OCI-LY1 (cell line): ENCODE data around the gene EXOC1L.

Experiments used
- H2AFZ ChIP-seq: fragments of 200-600 bp; sonication (generic), shearing (Covaris generic); 2 replicates; pipeline ENCODE4 v1.6.0; 2014; ENCODE audit warnings: antibody characterized with exemption, mild to moderate bottlenecking, low read length
- H3F3A ChIP-seq: fragments of 200-600 bp; sonication (generic), shearing (Covaris generic); 2 replicates; pipeline ENCODE4 v1.6.0; 2014; ENCODE audit warnings: mild to moderate bottlenecking, antibody characterized with exemption, low read length, moderate library complexity; ENCODE audit not compliant: insufficient read depth
- H3K27ac ChIP-seq: fragments of 200-600 bp; sonication (generic); 2 replicates; pipeline ENCODE4 v1.5.1; 2014; ENCODE audit warnings: low read length, mixed run types, mild to moderate bottlenecking, low read depth; ENCODE audit not compliant: poor library complexity, severe bottlenecking
- H3K27me3 ChIP-seq: fragments of 200-600 bp; sonication (generic); 2 replicates; pipeline ENCODE4 v1.6.0; 2014; ENCODE audit warnings: antibody characterized with exemption, mild to moderate bottlenecking, low read length, moderate library complexity; ENCODE audit not compliant: insufficient read depth
- H3K36me3 ChIP-seq: fragments of 200-600 bp; sonication (generic); 2 replicates; pipeline ENCODE4 v1.6.1; 2014; ENCODE audit warnings: mild to moderate bottlenecking, antibody characterized with exemption, low read length, moderate library complexity, mixed read lengths; ENCODE audit not compliant: insufficient read depth
- H3K4me1 ChIP-seq: fragments of 200-600 bp; sonication (generic); 2 replicates; pipeline ENCODE4 v1.5.1; 2014; ENCODE audit warnings: mild to moderate bottlenecking, low read length, moderate library complexity; ENCODE audit not compliant: insufficient read depth, severe bottlenecking
- H3K4me2 ChIP-seq: fragments of 200-600 bp; sonication (generic), shearing (Covaris generic); 2 replicates; pipeline ENCODE4 v1.6.1; 2014; ENCODE audit warnings: low read length
- H3K4me3 ChIP-seq: fragments of 200-600 bp; sonication (generic); 2 replicates; pipeline ENCODE4 v1.5.1; 2014; ENCODE audit warnings: low read length, low read depth, mild to moderate bottlenecking, mixed read lengths; ENCODE audit not compliant: poor library complexity, severe bottlenecking
- H3K79me2 ChIP-seq: fragments of 200-600 bp; shearing (Covaris generic); 2 replicates; pipeline ENCODE4 v1.6.1; 2016; ENCODE audit warnings: mixed run types, low read length, mixed read lengths; ENCODE audit not compliant: insufficient read depth
- H3K9ac ChIP-seq: fragments of 200-600 bp; sonication (generic), shearing (Covaris generic); 2 replicates; pipeline ENCODE4 v1.6.1; 2014; ENCODE audit warnings: mild to moderate bottlenecking, low read length, mixed read lengths
- H3K9me2 ChIP-seq: fragments of 200-600 bp; sonication (generic), shearing (Covaris generic); 2 replicates; pipeline ENCODE4 v1.6.1; 2014; ENCODE audit warnings: low read depth, mild to moderate bottlenecking, low read length, mixed read lengths
- H3K9me3 ChIP-seq: fragments of 200-600 bp; shearing (Covaris generic); 2 replicates; pipeline ENCODE4 v1.6.1; 2014; ENCODE audit warnings: low read length, mixed read lengths
- H4K20me1 ChIP-seq: fragments of 200-600 bp; sonication (generic), shearing (Covaris generic); 2 replicates; pipeline ENCODE4 v1.6.0; 2016; ENCODE audit warnings: mild to moderate bottlenecking, low read length; ENCODE audit not compliant: insufficient read depth
- CTCF ChIP-seq: fragments of 200-600 bp; sonication (generic), shearing (Covaris generic); IDR thresholded peaks from 2 replicates; pipeline ENCODE4 v1.5.1; 2017; ENCODE audit warnings: mild to moderate bottlenecking, antibody characterized with exemption, low read length, moderate library complexity, mixed read lengths
- EZH2 ChIP-seq: fragments of 200-600 bp; sonication (generic), shearing (Covaris generic); IDR thresholded peaks from 2 replicates; pipeline ENCODE4 v1.8.0; 2017; ENCODE audit warnings: borderline replicate concordance, mixed run types, mild to moderate bottlenecking, antibody characterized with exemption, low read length, moderate library complexity, mixed read lengths

EXOC1L gene

GRCh38 chr4:55826986-55827385, 7.4 kb downstream of the EXOC1L start:
- Histone ChIP-seq H3K27ac (no peak overlapping the region), H3K27me3 (no peaks in the 10 kb centered on the region), H3K9me3 (no peaks in the 10 kb centered on the region), H3K4me3 (no peak overlapping the region), H3K9me2 (no peaks in the 10 kb centered on the region), H4K20me1 (no peaks in the 10 kb centered on the region), H2AFZ (no peak overlapping the region), H3K4me2 (no peak overlapping the region), H3F3A (no peaks in the 10 kb centered on the region), H3K9ac (no peak overlapping the region), H3K36me3 (no peaks in the 10 kb centered on the region), H3K4me1 (no peaks in the 10 kb centered on the region), H3K79me2 (no peaks in the 10 kb centered on the region)
- TF ChIP-seq EZH2: no peak
- TF ChIP-seq CTCF: no peak

GRCh38 chr4:55827582-55827981, 8.0 kb downstream of the EXOC1L start:
- no peak overlapping the region for H3K4me3 ChIP-seq
- H3K27ac ChIP-seq: no peak overlapping the region
- H2AFZ ChIP-seq: no peak overlapping the region
- no peaks in the 10 kb centered on the region for H3K27me3 ChIP-seq
- no peaks in the 10 kb centered on the region for H3F3A ChIP-seq
- H4K20me1 ChIP-seq: no peaks in the 10 kb centered on the region
- H3K9ac ChIP-seq: no peak overlapping the region
- no peaks in the 10 kb centered on the region for H3K36me3 ChIP-seq
- no peaks in the 10 kb centered on the region for H3K4me1 ChIP-seq
- no peak overlapping the region for H3K4me2 ChIP-seq
- no peaks in the 10 kb centered on the region for H3K9me2 ChIP-seq
- H3K9me3 ChIP-seq: no peaks in the 10 kb centered on the region
- no peaks in the 10 kb centered on the region for H3K79me2 ChIP-seq
- TF ChIP-seq EZH2 (no peak), CTCF (no peak)

DNA sequence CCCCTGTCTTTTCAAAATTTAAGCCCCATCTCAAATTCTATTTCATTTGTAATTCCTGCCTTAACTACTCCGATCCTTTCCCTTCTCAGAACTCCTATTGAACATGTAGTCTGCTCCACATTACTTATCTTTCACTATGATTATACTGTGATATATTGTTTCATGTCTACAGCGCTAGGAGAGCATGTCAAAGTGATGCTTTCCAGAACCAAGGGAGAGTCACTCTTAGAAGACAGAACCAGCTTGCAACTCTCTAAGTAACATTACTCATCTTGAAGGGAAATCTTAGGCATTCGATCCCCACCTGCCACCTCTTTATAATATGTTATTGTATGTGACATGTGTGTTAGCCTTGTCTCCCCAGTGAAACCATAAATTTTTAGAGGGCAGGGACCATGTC, 10.5 kb downstream of the EXOC1L start:
- no peaks in the 10 kb centered on the region for H3K9me3 ChIP-seq
- no peaks in the 10 kb centered on the region for H4K20me1 ChIP-seq
- no peak overlapping the region for H3K9ac ChIP-seq
- H3K27ac ChIP-seq: no peak overlapping the region
- no peak overlapping the region for H2AFZ ChIP-seq
- H3K4me2 ChIP-seq: no peak overlapping the region
- H3K4me1 ChIP-seq: no peaks in the 10 kb centered on the region
- no peak overlapping the region for H3K4me3 ChIP-seq
- H3F3A ChIP-seq: no peaks in the 10 kb centered on the region
- no peaks in the 10 kb centered on the region for H3K36me3 ChIP-seq
- no peaks in the 10 kb centered on the region; the same call in 1 of the 2 replicates for H3K9me2 ChIP-seq
- TF ChIP-seq CTCF (no peak), EZH2 (no peak)
- H3K79me2 ChIP-seq: no peaks in the 10 kb centered on the region
- no peaks in the 10 kb centered on the region for H3K27me3 ChIP-seq
